Measurements from ENCODE around the gene NLE1.

- TF ChIP-seq GATA2 (IDR thresholded peaks at IDR 0.05; ENCODE audit: low read depth, low read length) (no peak), GATA3 (IDR thresholded peaks at IDR 0.05; ENCODE audit: low read depth, low read length) (no peak)
Measured at GRCh38 chr17:35135322-35135721, 6.8 kb downstream of the NLE1 start.
